Stimulated activated CD8-positive, alpha-beta memory T cell treated with anti-CD3 and anti-CD28 coated beads, Interleukin-15, amount 100 ng/mL, for 48 hours (primary cell): ENCODE results near the gene CDC14A.
"Not testable (repeated sequence)": the region's sequence is repeated elsewhere in the genome, so short reads cannot be mapped to it uniquely, and the experiment has no call there.

Source experiments
- DNase-seq, 2 donors: peaks; one replicate each; pipeline ENCODE4 v3.0.0-alpha.2; 2020; ENCODE audit warnings: low read depth in 2 of 2

CDC14A gene

GRCh38 chr1:100362821-100363466, 10.6 kb downstream of the CDC14A start:
- DNase-seq = no peak

- DNase-seq = no peak
Measured at GRCh38 chr1:100363831-100364230, 11.5 kb downstream of the CDC14A start.

- DNase-seq = no peak
Measured at GRCh38 chr1:100364697-100365096, 12.4 kb downstream of the CDC14A start.

GRCh38 chr1:100366209-100366525, 13.9 kb downstream of the CDC14A start:
- DNase-seq = no peak

GRCh38 chr1:100369339-100369738, 17.0 kb downstream of the CDC14A start:
- not testable (repeated sequence) for DNase-seq

- not testable (repeated sequence) for DNase-seq
Measured at GRCh38 chr1:100373953-100374352, 21.6 kb downstream of the CDC14A start.

- DNase-seq = not testable (repeated sequence)
Measured at GRCh38 chr1:100376890-100377289, 24.6 kb downstream of the CDC14A start.

- no peak for DNase-seq
Measured at GRCh38 chr1:100377590-100378361, 25.5 kb downstream of the CDC14A start.

GRCh38 chr1:100378956-100379355, 26.6 kb downstream of the CDC14A start:
- no peak for DNase-seq

- no peak for DNase-seq
Measured at GRCh38 chr1:100380635-100381034, 28.3 kb downstream of the CDC14A start.

GRCh38 chr1:100382657-100383056, 30.4 kb downstream of the CDC14A start:
- DNase-seq = no peak

GRCh38 chr1:100383743-100384405, 31.6 kb downstream of the CDC14A start:
- no peak for DNase-seq

GRCh38 chr1:100387209-100387608, 34.9 kb downstream of the CDC14A start:
- no peak for DNase-seq

- DNase-seq = no peak
Measured at GRCh38 chr1:100387657-100388350, 35.5 kb downstream of the CDC14A start.

- DNase-seq = no peak
Measured at GRCh38 chr1:100390531-100390930, 38.2 kb downstream of the CDC14A start.

- DNase-seq = no peak
Measured at GRCh38 chr1:100391675-100392074, 39.4 kb downstream of the CDC14A start.

GRCh38 chr1:100392756-100393155, 40.5 kb downstream of the CDC14A start:
- DNase-seq = no peak

- DNase-seq = no peak
Measured at GRCh38 chr1:100394285-100394684, 42.0 kb downstream of the CDC14A start.

- DNase-seq = no peak
Measured at GRCh38 chr1:100395913-100396312, 43.6 kb downstream of the CDC14A start.

- no peak for DNase-seq
Measured at GRCh38 chr1:100396651-100397050, 44.3 kb downstream of the CDC14A start.

GRCh38 chr1:100397681-100398080, 45.4 kb downstream of the CDC14A start:
- no peak for DNase-seq

GRCh38 chr1:100398648-100399047, 46.3 kb downstream of the CDC14A start:
- DNase-seq = no peak
